ENCODE measurements around the gene NEUROG2.
"Not testable (repeated sequence)": the region's sequence is repeated elsewhere in the genome, so short reads cannot be mapped to it uniquely, and the experiment has no call there.

Gene NEUROG2

DNA sequence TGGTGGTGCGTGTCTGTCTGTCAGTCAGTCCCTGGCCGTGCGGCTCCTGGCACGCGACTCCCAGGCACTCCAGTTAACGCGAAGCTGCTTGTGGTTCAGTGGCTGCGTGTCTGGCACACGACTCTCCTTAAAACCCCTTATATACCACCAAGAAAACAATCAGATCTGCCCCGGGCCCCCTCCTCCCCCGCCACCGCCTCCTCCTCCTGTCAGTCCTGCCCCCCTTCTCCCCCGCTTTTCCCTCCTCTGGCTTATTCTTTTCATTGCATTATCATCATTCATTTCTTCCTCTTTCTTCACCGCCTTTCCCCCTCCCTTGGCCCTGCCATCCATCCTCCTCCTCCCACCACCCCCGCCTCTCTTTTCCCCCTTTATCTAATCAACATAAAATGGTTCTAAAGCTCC, at the start of gene NEUROG2:
Gene NEUROG2, minus strand, starts transcription at position 115 of the 405 bp plus-strand sequence. CDS start 705 bp downstream, outside the sequence.
- no peak for DNase-seq (ENCODE audit: low read depth)

DNA sequence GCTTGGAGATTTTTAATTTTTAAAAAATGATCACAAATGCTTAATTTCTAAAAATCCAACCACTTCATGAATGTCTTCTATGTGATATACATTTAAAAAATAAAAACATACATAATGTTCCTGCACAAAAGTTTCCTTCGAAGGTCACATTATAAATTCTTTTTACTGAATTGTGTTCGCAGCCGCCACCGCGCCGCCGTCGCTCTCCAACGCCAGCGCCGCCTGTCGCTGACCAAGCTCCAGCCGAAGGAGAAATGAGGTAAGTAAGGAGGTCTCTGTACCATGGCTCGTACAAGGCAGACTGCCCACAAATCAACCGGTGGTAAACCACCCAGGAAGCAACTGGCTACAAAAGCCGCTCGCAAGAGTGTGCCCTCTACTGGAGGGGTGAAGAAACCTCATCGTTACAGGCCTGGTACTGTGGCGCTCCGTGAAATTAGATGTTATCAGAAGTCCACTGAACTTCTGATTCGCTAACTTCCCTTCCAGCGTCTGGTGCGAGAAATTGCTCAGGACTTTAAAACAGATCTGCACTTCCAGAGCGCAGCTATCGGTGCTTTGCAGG, 48.8 kb upstream of the NEUROG2 start:
- DNase-seq (ENCODE audit: low read depth) = no peak

DNA sequence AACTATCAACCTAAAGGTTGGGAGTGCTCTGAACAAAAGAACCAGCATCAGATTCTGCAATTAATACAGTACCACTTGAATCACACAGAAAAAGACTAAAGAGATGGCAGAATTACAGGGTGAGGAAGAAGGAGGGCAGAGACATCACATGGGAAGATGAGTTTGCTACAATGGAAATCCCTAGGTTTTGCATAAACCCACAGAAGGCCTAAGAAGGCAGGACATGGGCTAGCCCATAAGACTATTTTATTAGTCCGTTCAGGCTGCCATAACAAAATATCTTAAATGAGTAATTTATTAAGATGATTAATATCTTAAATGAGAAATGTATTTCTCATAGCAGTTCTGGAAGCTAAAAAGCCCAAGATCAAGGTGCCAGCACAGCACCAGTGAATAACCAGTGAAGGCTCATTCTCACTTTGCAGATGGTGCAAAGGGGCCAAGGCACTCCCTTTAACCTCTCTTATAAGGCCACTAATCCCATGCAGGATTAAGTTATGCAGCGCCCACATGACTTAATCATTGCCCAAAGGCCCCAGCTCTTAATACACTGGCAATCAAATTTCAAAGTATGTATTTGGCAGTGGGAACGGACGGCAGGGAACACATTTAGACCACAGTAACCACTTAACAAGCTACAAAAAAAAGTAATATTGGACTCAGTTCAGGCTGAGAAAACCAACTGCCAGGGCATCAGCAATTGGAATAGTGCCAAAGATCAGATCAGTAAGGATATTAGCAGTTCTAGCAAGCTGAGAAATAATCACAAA, 47.6 kb upstream of the NEUROG2 start:
- DNase-seq (ENCODE audit: low read depth) = no peak

DNA sequence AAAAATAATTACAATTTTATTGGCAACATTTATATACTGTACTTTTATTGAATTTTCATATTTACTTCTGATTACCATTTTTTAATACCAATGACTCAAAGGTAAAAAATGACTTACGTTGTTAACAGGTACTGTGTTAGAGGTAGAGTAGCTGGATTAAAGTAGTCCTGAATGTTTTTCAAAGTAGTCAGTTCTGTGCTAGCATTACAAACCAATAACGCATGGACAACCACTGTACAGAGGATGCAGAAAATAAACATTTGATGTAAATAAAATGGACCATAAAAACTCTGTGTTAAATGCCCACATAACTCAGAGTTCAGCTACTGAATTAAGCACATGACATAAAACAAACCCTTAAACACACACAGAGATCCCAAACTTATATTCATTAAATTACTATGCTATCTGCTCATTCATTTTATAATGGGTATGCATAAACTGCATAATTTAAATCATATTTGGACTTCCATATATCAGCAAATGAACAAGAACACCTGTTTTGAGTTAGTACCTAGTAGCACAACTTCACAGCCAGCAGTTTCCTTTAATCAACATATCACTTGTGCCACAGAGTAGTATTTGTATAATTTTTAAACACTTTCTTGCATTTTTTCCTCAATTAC, 46.4 kb upstream of the NEUROG2 start:
- DNase-seq (ENCODE audit: low read depth) = no peak

GRCh38 chr4:112560084-112560483, 44.1 kb upstream of the NEUROG2 start:
- DNase-seq (ENCODE audit: low read depth) = no peak

GRCh38 chr4:112559053-112559452, 43.1 kb upstream of the NEUROG2 start:
- no peak for DNase-seq (ENCODE audit: low read depth)

GRCh38 chr4:112557676-112558411, 41.9 kb upstream of the NEUROG2 start:
- DNase-seq (ENCODE audit: low read depth) = no peak

- DNase-seq (ENCODE audit: low read depth) = not testable (repeated sequence)
Measured at GRCh38 chr4:112554271-112554670, 38.3 kb upstream of the NEUROG2 start.

GRCh38 chr4:112552668-112553067, 36.7 kb upstream of the NEUROG2 start:
- DNase-seq (ENCODE audit: low read depth) = no peak

DNA sequence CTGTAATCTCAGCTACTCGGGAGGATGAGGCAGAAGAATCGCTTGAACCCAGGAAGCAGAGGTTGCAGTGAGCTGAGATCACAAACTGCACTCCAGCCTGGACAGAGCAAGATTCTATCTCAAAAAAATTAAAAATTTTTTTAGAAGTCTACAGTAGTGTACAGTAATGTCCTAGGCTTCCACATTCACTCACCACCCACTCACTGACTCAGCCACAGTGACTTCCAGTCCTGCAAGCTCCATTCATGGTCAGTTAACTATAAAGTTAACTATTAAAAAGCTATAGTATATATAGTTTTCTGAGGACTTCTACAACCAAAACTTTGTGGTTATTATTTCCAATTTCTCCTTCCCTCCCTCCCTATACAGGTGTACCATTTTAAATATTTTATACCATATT, 34.7 kb upstream of the NEUROG2 start:
- DNase-seq (ENCODE audit: low read depth) = no peak

DNA sequence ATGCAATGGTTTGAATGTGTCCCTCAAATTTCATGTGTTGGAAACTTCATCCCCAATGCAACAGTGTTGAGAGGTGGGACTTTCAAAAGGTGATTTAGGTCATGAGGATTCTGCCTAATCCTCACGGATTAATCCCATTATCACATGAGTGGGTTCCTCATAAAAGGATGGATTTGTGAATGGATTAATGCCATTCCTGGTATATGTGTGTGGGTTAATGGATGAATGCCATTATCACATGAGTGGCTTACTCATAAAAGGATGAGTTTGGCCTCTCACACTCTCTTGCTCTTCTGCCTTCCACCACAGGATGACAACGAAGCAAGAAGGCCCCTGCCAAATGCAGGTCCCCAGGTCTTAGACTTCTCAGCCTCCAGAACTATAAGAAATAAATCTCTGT, 30.5 kb upstream of the NEUROG2 start:
- no peak for DNase-seq (ENCODE audit: low read depth)

- DNase-seq (ENCODE audit: low read depth) = no peak
Measured at GRCh38 chr4:112545346-112545745, 29.4 kb upstream of the NEUROG2 start.

DNA sequence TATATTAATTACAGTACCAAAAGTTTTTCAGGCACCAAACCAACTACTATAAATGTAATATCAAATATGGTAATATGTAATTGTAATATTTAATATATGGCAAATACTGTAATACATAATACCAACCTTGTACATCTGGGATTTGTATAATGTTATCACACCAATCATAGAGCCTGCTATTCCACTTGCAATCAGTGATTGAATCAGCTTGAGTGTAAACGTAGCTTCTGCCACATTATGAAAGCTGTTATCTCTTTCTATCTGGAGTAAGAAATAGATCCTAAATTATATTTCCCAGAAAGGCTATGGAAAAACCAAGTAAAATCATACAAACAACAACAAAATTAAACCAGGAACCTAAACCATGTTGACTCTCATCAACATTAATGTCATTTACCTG, 24.7 kb upstream of the NEUROG2 start:
- no peak for DNase-seq (ENCODE audit: low read depth)

- no peak for DNase-seq (ENCODE audit: low read depth)
Measured at GRCh38 chr4:112536123-112536522, 20.1 kb upstream of the NEUROG2 start.

DNA sequence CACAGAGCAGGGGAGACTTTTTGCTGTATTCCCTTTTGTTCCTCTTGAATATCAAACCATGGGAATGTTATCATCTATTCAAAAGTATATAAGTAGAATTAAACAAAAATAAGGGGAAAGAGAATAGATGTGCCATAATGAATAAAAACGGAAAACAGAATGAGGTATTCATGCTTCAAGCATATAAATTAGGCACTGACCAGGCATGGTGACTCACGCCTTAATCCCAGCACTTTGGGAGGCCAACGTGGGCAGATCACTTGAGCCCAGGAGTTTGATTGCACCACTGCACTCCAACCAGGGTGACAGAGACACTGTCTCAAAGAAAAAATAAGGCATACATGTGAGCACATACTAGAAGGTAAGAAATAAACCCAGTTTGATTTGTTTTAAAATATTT, 16.3 kb upstream of the NEUROG2 start:
- no peak for DNase-seq (ENCODE audit: low read depth)

DNA sequence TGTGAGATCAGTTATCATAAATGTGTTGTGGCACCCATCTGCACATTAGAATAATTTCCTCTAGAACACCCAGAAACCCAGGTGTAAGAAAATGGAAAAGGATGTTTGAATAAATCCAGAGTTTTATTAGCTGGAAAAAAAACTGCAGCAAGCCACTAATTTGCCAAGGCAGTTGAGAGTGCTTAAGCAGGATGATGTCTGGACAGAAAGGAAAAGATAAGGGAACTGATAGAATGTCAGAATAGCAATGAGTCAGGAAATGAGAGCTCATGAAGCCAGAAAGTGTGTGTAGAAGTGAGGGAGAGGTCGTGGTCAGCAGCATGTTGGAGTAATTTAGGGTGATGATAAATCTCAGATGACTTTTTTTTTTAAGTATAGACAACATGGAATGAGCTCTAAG, 15.2 kb upstream of the NEUROG2 start:
- DNase-seq (ENCODE audit: low read depth) = no peak

DNA sequence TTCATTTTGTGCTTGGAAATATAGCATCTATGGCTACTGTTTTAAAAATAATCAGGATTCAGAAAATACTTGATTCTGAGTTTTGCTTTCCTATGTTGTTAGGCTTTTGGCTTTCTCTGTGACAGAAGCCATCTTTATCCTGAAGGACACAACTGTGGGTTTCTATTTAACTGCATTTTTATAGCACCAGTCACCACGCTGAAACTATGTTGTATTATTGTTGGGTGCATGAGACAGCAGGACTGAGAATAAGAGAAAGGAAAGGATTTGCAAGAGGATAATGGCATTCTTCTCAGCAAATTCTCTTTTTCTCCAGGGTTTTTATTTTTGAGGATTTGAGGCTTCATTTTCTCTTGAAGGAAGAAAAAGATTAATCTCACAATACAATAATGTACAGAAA, 10.1 kb upstream of the NEUROG2 start:
- no peak for DNase-seq (ENCODE audit: low read depth)

DNA sequence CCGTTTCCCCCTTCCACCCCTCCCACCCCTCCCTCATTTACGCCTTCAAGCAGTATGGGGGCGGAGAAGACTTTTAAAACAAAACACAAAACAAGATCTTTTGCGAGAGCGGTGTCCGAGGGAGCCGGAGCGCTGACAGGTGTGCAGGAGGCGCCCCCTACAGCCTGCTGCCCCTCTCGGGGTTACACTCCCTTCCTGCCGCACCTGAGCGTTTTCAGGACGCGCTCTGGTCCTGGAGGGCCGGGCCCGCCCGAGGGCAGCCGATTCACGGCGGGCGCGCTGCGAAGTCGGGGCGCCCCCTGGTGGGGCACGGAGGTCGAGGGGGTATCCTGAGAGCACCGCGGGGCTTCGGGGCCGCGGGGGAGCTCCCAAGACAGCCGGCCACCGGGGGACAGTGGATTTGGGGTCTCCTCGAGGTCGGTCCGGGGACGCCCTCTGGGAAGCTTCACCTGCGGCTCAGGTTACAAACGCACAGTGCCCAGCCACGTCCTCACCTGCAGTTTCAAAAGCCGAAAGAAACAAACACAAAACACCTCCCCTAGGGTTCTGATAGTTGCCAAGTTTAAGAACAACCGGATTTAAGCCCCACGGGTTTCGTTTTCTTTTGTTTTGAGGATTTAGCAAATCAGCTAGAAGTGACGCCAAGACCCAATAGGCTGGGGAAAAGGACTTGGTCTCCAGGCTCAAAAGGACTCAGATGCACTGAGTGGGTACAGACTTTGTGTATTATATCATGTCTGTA, 8.0 kb upstream of the NEUROG2 start:
- DNase-seq (ENCODE audit: low read depth) = peak; percentile 68

DNA sequence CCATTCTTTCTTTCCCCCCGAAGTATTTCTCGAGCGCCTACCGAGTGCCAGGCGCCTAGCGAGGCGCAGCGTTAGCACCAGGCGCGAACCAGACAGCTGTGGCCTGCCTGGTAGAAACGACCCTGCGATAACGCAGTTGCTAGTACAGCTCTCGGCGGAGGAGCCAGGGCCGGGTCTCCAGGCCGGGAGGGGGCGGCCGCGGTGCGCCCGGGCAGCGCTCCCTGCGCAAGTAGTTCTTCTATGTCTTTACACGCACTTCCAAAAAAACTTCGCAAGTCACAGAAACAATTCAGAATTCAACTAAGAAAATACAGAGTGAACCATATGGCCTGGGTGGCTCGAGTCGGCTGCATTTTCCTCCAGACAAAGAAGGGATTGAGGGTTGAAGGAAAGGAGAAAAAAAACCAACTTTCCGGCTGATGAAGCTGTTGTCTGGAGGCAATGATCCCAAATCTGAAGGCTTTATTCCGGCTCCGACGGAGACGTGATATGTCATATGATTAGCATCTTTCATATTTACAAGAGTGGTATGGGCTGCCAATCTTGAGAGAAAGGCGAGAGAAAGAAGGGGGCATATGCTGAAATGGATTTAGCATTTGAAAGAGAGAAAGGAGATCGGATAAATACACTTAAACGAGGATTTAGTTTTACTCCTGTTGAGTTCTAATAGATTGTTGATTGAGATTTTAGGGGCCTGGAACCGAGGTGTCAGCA, 7.2 kb upstream of the NEUROG2 start:
- no peak for DNase-seq (ENCODE audit: low read depth)

DNA sequence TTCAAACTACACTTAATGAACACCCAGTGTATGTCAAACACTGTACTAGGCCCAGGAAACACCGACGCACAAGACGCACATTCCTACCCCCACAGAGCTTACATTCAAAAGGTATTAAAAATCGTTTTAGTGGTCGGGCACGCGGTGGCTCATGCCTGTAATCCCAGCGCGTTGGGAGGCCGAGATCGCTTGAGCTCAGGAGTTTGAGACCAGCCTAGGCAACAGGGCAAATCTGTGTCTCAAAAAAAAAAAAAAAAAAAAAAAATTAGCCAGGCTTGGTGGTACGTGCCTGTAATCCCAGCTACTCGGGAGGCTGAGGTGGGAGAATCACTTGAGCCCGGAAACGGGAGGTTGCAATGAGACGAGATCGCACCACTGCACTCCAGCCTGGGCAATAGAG, 6.5 kb upstream of the NEUROG2 start:
- not testable (repeated sequence) for DNase-seq (ENCODE audit: low read depth)
